IPS DF 6.9 (cell line): ENCODE results near the gene CELF2.
"Not testable (repeated sequence)": the region's sequence is repeated elsewhere in the genome, so short reads cannot be mapped to it uniquely, and the experiment has no call there.

Experiments used
- DNase-seq: peaks from one replicate; pipeline ENCODE4 v3.0.0-alpha.2; 2013; ENCODE audit warnings: low read depth, low spot score
- H3K27ac ChIP-seq: one replicate; pipeline ENCODE4 v1.5.1; 2013; ENCODE audit warnings: low read length, control low read depth
- H3K27me3 ChIP-seq: 2 replicates; pipeline ENCODE4 v1.6.1; 2013; ENCODE audit warnings: mild to moderate bottlenecking, low read length; ENCODE audit not compliant: control insufficient read depth, insufficient read depth
- H3K36me3 ChIP-seq: 2 replicates; pipeline ENCODE4 v1.6.1; 2013; ENCODE audit warnings: low read length; ENCODE audit not compliant: control insufficient read depth, insufficient read depth
- H3K4me1 ChIP-seq: 2 replicates; pipeline ENCODE4 v1.6.1; 2013; ENCODE audit warnings: low read length; ENCODE audit not compliant: control insufficient read depth, insufficient read depth
- H3K4me3 ChIP-seq: 2 replicates; pipeline ENCODE4 v1.5.1; 2013; ENCODE audit warnings: mild to moderate bottlenecking, low read length
- H3K9me3 ChIP-seq: 2 replicates; pipeline ENCODE4 v1.6.1; 2013; ENCODE audit warnings: low read length, inconsistent platforms; ENCODE audit not compliant: control insufficient read depth, insufficient read depth
- WGBS: extraction: QIAGEN DNeasy Blood & Tissue Kit; methylation state at CpG from one replicate; pipeline ENCODE4 v1.1.7; 2013; ENCODE audit warnings: mixed read lengths, missing lambda C conversion rate; ENCODE audit not compliant: insufficient read length, insufficient coverage; 5-methylcytosine and 5-hydroxymethylcytosine counted together

The CELF2 gene

GRCh38 chr10:11179516-11180105 lies 161.9 kb downstream of the CELF2 start:
- no peak for DNase-seq
- H3K27me3 ChIP-seq: no peaks in the 10 kb centered on the region
- no peak overlapping the region for H3K27ac ChIP-seq
- no peaks in the 10 kb centered on the region for H3K9me3 ChIP-seq
- no CpG with 5 or more reads among the region's 6 CpGs for whole genome bisulfite sequencing
- no peaks in the 10 kb centered on the region for H3K4me1 ChIP-seq
- H3K36me3 ChIP-seq: no peaks in the 10 kb centered on the region
- no peak overlapping the region for H3K4me3 ChIP-seq

DNA sequence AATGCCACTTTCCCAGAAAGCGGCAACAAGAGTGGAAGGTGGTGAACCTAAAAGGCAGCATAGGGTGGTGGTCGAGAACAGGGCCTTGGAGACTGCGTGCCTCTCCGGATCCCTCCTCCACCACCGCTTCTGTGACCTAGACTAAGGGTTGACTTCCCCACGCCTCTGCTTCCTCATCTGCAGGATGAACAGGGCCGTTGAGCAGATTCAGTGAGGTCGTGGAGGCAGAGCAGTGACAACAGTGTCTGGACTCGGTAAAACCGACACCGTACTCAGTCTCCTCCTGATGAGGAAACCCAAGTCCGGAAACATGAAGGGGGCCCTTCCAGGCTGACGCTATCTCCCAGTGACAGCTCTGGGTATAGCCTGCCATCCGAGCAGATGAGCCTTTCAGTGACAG lies 162.6 kb downstream of the CELF2 start:
- no peaks in the 10 kb centered on the region for H3K27me3 ChIP-seq
- no peaks in the 10 kb centered on the region for H3K9me3 ChIP-seq
- no peaks in the 10 kb centered on the region for H3K36me3 ChIP-seq
- WGBS: no CpG with 5 or more reads among the region's 14 CpGs
- no peaks in the 10 kb centered on the region for H3K4me1 ChIP-seq
- H3K4me3 ChIP-seq: no peak overlapping the region
- H3K27ac ChIP-seq: no peak overlapping the region
- DNase-seq: no peak

DNA sequence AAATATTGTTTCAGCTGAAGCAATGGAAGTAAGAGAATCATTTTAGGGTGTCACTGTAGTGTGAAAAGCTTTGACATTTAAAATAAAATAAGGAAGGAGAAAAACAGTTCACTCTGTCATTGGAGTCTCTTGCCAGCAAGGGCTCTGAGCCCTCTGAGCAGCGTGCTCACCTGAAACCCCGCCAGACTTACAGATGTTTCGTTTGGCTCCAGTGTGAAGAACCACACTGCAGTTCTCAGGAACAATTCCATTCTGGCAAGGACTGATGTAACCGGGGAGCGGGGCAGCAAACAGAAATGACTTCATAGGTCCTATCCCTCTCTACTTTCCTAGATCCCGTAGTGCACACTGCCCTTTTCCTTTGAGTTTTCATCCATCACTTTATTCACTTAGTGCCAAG lies 164.3 kb downstream of the CELF2 start:
- no peak overlapping the region for H3K27ac ChIP-seq
- no CpG with 5 or more reads among the region's 6 CpGs for WGBS

GRCh38 chr10:11183015-11183414 lies 165.3 kb downstream of the CELF2 start:
- Histone ChIP-seq H3K4me1 (no peaks in the 10 kb centered on the region), H3K27me3 (no peaks in the 10 kb centered on the region), H3K4me3 (no peak overlapping the region), H3K36me3 (no peaks in the 10 kb centered on the region), H3K27ac (no peak overlapping the region), H3K9me3 (no peaks in the 10 kb centered on the region)
- no peak for DNase-seq
- no CpG with 5 or more reads among the region's 2 CpGs for WGBS

More for the DNA sequence above, 164.3 kb downstream of the CELF2 start:
- Histone ChIP-seq H3K9me3 (no peaks in the 10 kb centered on the region), H3K36me3 (no peaks in the 10 kb centered on the region), H3K4me3 (no peak overlapping the region), H3K4me1 (no peaks in the 10 kb centered on the region), H3K27me3 (no peaks in the 10 kb centered on the region)
- no peak for DNase-seq

- DNase-seq: no peak
- Histone ChIP-seq H3K36me3 (no peaks in the 10 kb centered on the region), H3K27ac (no peak overlapping the region), H3K27me3 (no peaks in the 10 kb centered on the region), H3K9me3 (no peaks in the 10 kb centered on the region), H3K4me1 (no peaks in the 10 kb centered on the region), H3K4me3 (no peak overlapping the region)
- WGBS: no CpG with 5 or more reads among the region's 3 CpGs
Measured at GRCh38 chr10:11184093-11184492, 166.4 kb downstream of the CELF2 start.

DNA sequence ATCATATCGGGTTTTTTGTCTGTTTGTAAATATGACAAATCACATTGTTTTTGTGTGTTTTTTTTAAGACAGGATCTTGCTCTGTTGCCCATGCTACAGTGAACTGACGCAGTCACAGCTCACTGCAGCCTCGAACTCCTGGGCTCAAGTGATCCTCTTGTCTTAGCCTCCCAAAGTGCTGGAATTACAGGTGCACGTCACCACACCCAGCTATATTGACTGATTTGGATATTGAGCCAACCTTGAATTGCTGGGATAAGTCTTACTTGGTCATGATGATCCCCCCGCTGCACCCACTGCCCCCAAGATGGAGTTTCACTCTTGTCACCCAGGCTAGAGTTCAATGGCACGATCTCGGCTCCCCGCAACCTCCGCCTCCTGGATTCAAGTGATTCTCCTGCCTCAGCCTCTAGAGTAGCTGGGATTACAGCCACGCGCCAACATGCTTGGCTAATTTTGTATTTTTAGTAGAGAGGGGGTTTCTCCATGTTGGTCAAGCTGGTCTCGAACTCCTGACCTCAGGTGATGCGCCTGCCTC lies 167.5 kb downstream of the CELF2 start:
- DNase-seq, H3K4me3 ChIP-seq, H3K36me3 ChIP-seq, H3K9me3 ChIP-seq, H3K4me1 ChIP-seq, H3K27me3 ChIP-seq, H3K27ac ChIP-seq: not testable (repeated sequence)
- no CpG with 5 or more reads among the region's 13 CpGs for WGBS

DNA sequence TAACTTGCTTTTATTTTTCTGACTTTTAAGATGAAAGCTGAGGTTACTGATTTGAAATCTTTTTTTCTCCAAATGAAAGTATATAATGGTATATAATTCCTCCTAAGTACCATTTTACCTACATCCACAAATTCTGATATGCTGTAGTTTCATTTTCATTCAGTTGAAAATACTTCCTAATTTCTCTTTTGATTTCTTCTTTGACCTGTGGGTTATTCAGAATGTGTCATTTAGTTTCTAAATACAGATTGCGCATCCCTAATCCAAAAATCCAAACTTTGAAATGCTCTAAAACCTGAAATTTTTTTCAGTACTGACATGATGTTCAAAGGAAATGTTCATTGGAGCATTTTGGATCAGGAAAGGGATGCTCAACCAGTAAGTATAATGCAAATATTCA lies 168.7 kb downstream of the CELF2 start:
- no CpG with 5 or more reads among the region's 1 CpG for WGBS

GRCh38 chr10:11189582-11190376 lies 172.1 kb downstream of the CELF2 start:
- no peak for DNase-seq
- H3K36me3 ChIP-seq: no peaks in the 10 kb centered on the region; the same call in 1 of the 2 replicates
- no peaks in the 10 kb centered on the region for H3K27me3 ChIP-seq
- H3K27ac ChIP-seq: no peak overlapping the region
- no peak overlapping the region for H3K4me3 ChIP-seq
- no CpG with 5 or more reads among the region's 6 CpGs for WGBS
- H3K9me3 ChIP-seq: no peaks in the 10 kb centered on the region
- peaks cover 7% of the 10 kb centered on the region for H3K4me1 ChIP-seq

More for the DNA sequence above, 168.7 kb downstream of the CELF2 start:
- DNase-seq: no peak
- H3K36me3 ChIP-seq: no peaks in the 10 kb centered on the region
- H3K9me3 ChIP-seq: no peaks in the 10 kb centered on the region
- H3K4me3 ChIP-seq: no peak overlapping the region
- peaks cover 2% of the 10 kb centered on the region for H3K4me1 ChIP-seq
- H3K27me3 ChIP-seq: no peaks in the 10 kb centered on the region
- H3K27ac ChIP-seq: no peak overlapping the region

- H3K27ac ChIP-seq: no peak overlapping the region
- H3K4me3 ChIP-seq: no peak overlapping the region
- no peaks in the 10 kb centered on the region for H3K27me3 ChIP-seq
- H3K4me1 ChIP-seq: peaks cover 7% of the 10 kb centered on the region
- H3K36me3 ChIP-seq: no peaks in the 10 kb centered on the region; the same call in 1 of the 2 replicates
- no peak for DNase-seq
- H3K9me3 ChIP-seq: no peaks in the 10 kb centered on the region
- WGBS: no CpG with 5 or more reads among the region's 5 CpGs
Measured at GRCh38 chr10:11191190-11191589, 173.5 kb downstream of the CELF2 start.

DNA sequence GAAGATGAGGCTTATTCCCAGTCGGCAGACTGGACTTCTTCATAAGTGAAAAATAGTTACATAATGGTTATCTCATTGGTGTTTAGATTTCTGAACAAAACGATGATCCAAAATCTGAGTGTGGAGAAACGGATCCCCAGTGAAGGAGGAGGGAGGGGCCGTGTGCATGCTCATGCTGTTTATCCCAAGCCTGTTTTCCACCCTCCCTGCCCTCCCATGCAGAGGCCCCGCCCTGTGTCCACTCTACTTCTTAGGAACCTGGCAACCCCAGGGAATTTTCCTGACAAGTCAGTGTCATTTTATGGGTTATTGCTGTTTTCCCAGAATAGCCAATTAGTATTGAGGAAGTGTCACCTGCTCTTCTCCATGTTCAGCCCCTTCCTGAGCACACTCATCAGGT lies 174.0 kb downstream of the CELF2 start:
- Histone ChIP-seq H3K27ac (no peak overlapping the region), H3K36me3 (no peaks in the 10 kb centered on the region; the same call in 1 of the 2 replicates), H3K4me1 (peaks cover 7% of the 10 kb centered on the region), H3K9me3 (no peaks in the 10 kb centered on the region), H3K27me3 (no peaks in the 10 kb centered on the region), H3K4me3 (no peak overlapping the region)
- no CpG with 5 or more reads among the region's 5 CpGs for WGBS
- DNase-seq: no peak
